ENCODE data around the gene USP3. TPM values are rescaled to one million over a fixed set of nuclear protein-coding genes. Genes with fewer than 3 reads are reported as not detected.

Gene USP3
- total and polyA plus RNA-seq, 2 of the 13 experiments (the other 11 are each of a cell fraction or from before 2014, with no cell fraction given), result 14.3 to 61.2 TPM

GRCh38 chr15:63599401-63600000 lies 95.1 kb downstream of the USP3 start (continued):
- TF ChIP-seq, protein P1, sequence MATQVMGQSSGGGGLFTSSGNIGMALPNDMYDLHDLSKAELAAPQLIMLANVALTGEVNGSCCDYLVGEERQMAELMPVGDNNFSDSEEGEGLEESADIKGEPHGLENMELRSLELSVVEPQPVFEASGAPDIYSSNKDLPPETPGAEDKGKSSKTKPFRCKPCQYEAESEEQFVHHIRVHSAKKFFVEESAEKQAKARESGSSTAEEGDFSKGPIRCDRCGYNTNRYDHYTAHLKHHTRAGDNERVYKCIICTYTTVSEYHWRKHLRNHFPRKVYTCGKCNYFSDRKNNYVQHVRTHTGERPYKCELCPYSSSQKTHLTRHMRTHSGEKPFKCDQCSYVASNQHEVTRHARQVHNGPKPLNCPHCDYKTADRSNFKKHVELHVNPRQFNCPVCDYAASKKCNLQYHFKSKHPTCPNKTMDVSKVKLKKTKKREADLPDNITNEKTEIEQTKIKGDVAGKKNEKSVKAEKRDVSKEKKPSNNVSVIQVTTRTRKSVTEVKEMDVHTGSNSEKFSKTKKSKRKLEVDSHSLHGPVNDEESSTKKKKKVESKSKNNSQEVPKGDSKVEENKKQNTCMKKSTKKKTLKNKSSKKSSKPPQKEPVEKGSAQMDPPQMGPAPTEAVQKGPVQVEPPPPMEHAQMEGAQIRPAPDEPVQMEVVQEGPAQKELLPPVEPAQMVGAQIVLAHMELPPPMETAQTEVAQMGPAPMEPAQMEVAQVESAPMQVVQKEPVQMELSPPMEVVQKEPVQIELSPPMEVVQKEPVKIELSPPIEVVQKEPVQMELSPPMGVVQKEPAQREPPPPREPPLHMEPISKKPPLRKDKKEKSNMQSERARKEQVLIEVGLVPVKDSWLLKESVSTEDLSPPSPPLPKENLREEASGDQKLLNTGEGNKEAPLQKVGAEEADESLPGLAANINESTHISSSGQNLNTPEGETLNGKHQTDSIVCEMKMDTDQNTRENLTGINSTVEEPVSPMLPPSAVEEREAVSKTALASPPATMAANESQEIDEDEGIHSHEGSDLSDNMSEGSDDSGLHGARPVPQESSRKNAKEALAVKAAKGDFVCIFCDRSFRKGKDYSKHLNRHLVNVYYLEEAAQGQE (IDR thresholded peaks at IDR 0.05; ENCODE audit: borderline replicate concordance in 1 of 2, low read depth in 1 of 2, low read length in 2 of 2), result no peak
- TF ChIP-seq MIER3 (CRISPR knock-in tag; IDR thresholded peaks at IDR 0.05; ENCODE audit: borderline replicate concordance) (no peak), TOE1 (CRISPR knock-in tag; IDR thresholded peaks at IDR 0.05) (no peak), MATR3 (CRISPR knock-in tag; IDR thresholded peaks at IDR 0.05) (no peak), ZNF207 (IDR thresholded peaks at IDR 0.05; ENCODE audit: borderline replicate concordance) (no peak), ZFP36 (IDR thresholded peaks at IDR 0.05; ENCODE audit: borderline replicate concordance, low read depth, low read length, partially characterized antibody) (no peak), NBN (conservative IDR thresholded peaks at IDR 0.05) (no peak), ATF1 (CRISPR knock-in tag; IDR thresholded peaks at IDR 0.05) (no peak), ZNF781 (CRISPR knock-in tag; IDR thresholded peaks at IDR 0.05; ENCODE audit: borderline replicate concordance, not compliant biosample characterization) (no peak), BRF2 (CRISPR knock-in tag; IDR thresholded peaks at IDR 0.05) (no peak), RERE (CRISPR knock-in tag; IDR thresholded peaks at IDR 0.05; ENCODE audit: low read depth) (no peak), TMF1 (CRISPR knock-in tag; IDR thresholded peaks at IDR 0.05; ENCODE audit: low read depth) (no peak), ZNF782 (CRISPR knock-in tag; IDR thresholded peaks at IDR 0.05; ENCODE audit: borderline replicate concordance) (no peak)
- TF ChIP-seq, protein P2, sequence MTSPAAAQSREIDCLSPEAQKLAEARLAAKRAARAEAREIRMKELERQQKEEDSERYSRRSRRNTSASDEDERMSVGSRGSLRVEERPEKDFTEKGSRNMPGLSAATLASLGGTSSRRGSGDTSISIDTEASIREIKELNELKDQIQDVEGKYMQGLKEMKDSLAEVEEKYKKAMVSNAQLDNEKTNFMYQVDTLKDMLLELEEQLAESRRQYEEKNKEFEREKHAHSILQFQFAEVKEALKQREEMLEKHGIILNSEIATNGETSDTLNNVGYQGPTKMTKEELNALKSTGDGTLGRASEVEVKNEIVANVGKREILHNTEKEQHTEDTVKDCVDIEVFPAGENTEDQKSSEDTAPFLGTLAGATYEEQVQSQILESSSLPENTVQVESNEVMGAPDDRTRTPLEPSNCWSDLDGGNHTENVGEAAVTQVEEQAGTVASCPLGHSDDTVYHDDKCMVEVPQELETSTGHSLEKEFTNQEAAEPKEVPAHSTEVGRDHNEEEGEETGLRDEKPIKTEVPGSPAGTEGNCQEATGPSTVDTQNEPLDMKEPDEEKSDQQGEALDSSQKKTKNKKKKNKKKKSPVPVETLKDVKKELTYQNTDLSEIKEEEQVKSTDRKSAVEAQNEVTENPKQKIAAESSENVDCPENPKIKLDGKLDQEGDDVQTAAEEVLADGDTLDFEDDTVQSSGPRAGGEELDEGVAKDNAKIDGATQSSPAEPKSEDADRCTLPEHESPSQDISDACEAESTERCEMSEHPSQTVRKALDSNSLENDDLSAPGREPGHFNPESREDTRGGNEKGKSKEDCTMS (CRISPR knock-in tag; conservative IDR thresholded peaks at IDR 0.05), result no peak
- TF ChIP-seq, protein P3, sequence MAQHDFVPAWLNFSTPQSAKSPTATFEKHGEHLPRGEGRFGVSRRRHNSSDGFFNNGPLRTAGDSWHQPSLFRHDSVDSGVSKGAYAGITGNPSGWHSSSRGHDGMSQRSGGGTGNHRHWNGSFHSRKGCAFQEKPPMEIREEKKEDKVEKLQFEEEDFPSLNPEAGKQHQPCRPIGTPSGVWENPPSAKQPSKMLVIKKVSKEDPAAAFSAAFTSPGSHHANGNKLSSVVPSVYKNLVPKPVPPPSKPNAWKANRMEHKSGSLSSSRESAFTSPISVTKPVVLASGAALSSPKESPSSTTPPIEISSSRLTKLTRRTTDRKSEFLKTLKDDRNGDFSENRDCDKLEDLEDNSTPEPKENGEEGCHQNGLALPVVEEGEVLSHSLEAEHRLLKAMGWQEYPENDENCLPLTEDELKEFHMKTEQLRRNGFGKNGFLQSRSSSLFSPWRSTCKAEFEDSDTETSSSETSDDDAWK (CRISPR knock-in tag; IDR thresholded peaks at IDR 0.05), result no peak

Data from HepG2 (cell line).